Smooth muscle cell (in vitro differentiated cells): Measurements from ENCODE around the gene TMEM256. TPM values are rescaled to one million over a fixed set of nuclear protein-coding genes. Genes with fewer than 3 reads are reported as not detected.

Experiments used
- DNase-seq: peaks from one replicate; lab custom pipeline; 2025; ENCODE audit not compliant: unreplicated experiment; lab: John Stamatoyannopoulos, UW
- H2AFZ ChIP-seq: fragments of 200-600 bp; sonication (generic); 2 replicates; pipeline ENCODE4 v1.6.0; 2016; ENCODE audit warnings: antibody characterized with exemption, low read depth, mild to moderate bottlenecking
- H3F3A ChIP-seq: fragments of 200-600 bp; sonication (generic); 2 replicates; pipeline ENCODE4 v1.6.0; 2017; ENCODE audit warnings: antibody characterized with exemption, low read depth
- H3K27ac ChIP-seq: fragments of 200-600 bp; sonication (generic); 2 replicates; pipeline ENCODE4 v1.5.1; 2016; ENCODE audit warnings: low read depth, mild to moderate bottlenecking
- H3K27me3 ChIP-seq: fragments of 200-600 bp; sonication (generic); 2 replicates; pipeline ENCODE4 v1.6.1; 2016; ENCODE audit warnings: low read depth, mild to moderate bottlenecking
- H3K36me3 ChIP-seq: fragments of 200-600 bp; sonication (generic); 2 replicates; pipeline ENCODE4 v1.5.1; 2016; ENCODE audit warnings: low read depth
- H3K4me1 ChIP-seq: fragments of 200-600 bp; sonication (generic); 2 replicates; pipeline ENCODE4 v1.5.1; 2016; ENCODE audit warnings: low read depth
- H3K4me2 ChIP-seq: fragments of 200-600 bp; sonication (generic); 2 replicates; pipeline ENCODE4 v1.6.0; 2016; ENCODE audit warnings: mild to moderate bottlenecking
- H3K4me3 ChIP-seq: fragments of 200-600 bp; sonication (generic); 2 replicates; pipeline ENCODE4 v1.5.1; 2016; ENCODE audit warnings: mild to moderate bottlenecking
- H3K79me2 ChIP-seq: fragments of 200-600 bp; sonication (generic); 2 replicates; pipeline ENCODE4 v1.6.0; 2016; ENCODE audit warnings: low read depth, mild to moderate bottlenecking
- H3K9ac ChIP-seq: fragments of 200-600 bp; sonication (generic); 2 replicates; pipeline ENCODE4 v1.6.0; 2016; ENCODE audit warnings: low read depth
- H3K9me3 ChIP-seq: fragments of 200-600 bp; sonication (generic); replicated peaks from 2 replicates; pipeline ENCODE4 v1.5.1; 2016; ENCODE audit warnings: low read depth
- H4K20me1 ChIP-seq: fragments of 200-600 bp; sonication (generic); 2 replicates; pipeline ENCODE4 v1.6.0; 2016; ENCODE audit warnings: low read depth
- CTCF ChIP-seq: fragments of 200-600 bp; sonication (generic); IDR thresholded peaks from 2 replicates; pipeline ENCODE4 v1.5.1; 2017; ENCODE audit warnings: borderline replicate concordance, mild to moderate bottlenecking, antibody characterized with exemption; ENCODE audit not compliant: insufficient read depth, poor library complexity, severe bottlenecking
- WGBS: methylation state at CpG from one replicate; pipeline ENCODE4 v1.1.7; 2016; ENCODE audit warnings: low lambda C conversion rate; 5-methylcytosine and 5-hydroxymethylcytosine counted together
- polyA plus RNA-seq: library from polyadenylated mRNA; unstranded; fragments of >200 nt; fragmentation: Nextera tagmentation; extraction: Ambion mirVana; gene quantifications from 2 replicates; pipeline ENCODE4 v1.2.1, GENCODE V29; 2016
- total RNA-seq: library from RNA; depleted of rRNA; stranded (reverse); fragments of >200 nt; gene quantifications from 2 replicates; pipeline ENCODE4 v1.2.3, GENCODE V29; 2014

TMEM256 gene
- total and polyA plus RNA-seq, 2 experiments from 2014 or later: 87.9 to 133 TPM

DNA sequence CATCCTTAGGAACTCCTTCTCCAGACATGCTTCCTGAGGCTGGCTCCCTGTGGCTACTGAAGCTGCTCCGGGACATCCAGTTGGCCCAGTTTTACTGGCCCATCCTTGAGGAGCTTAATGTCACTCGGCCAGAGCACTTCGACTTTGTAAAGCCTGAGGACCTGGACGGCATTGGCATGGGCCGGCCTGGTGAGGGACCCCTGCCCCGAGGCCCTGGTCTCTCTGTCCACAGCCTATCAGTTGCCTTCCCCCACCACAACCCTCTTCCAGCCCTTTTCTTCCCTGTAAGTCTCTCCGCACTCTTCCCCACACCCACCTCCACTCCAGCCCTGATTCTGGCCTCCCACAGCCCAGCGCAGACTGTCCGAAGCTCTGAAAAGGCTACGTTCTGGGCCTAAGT lies 21.0 kb downstream of the TMEM256 start:
- no peaks in the 10 kb centered on the region for H3K79me2 ChIP-seq
- peaks cover 19% of the 10 kb centered on the region for H3K4me1 ChIP-seq
- peaks cover 22% of the 10 kb centered on the region for H3K27me3 ChIP-seq
- H2AFZ ChIP-seq: no peak overlapping the region
- DNase-seq: no peak
- peaks cover 6% of the 10 kb centered on the region for H3F3A ChIP-seq
- H3K9me3 ChIP-seq: no peaks in the 10 kb centered on the region
- no peak overlapping the region for H3K4me3 ChIP-seq
- no peaks in the 10 kb centered on the region for H3K36me3 ChIP-seq
- no peak overlapping the region for H3K4me2 ChIP-seq
- 89% methylated on average over 10 of the region's 10 CpGs for WGBS
- H3K9ac ChIP-seq: no peak overlapping the region
- H4K20me1 ChIP-seq: no peaks in the 10 kb centered on the region
- no peak for TF ChIP-seq CTCF
- no peak overlapping the region for H3K27ac ChIP-seq

GRCh38 chr17:7380855-7381683 lies 22.8 kb downstream of the TMEM256 start, which contains the start of gene TNK1:
Gene TNK1 (plus strand): TSS chr17:7381089. CDS start chr17:7382927, 1,838 bp downstream.
- no peak within 1 kb of the TSS for H3K27ac ChIP-seq
- peak within 1 kb of the TSS; percentile 65 for H3K4me3 ChIP-seq
- H2AFZ ChIP-seq: peak within 1 kb of the TSS; percentile 51
- H3K27me3 ChIP-seq: peaks cover 22% of the 10 kb centered on the region
- DNase-seq: no peak
- H3K79me2 ChIP-seq: no peaks in the 10 kb centered on the region
- no peaks in the 10 kb centered on the region for H3K36me3 ChIP-seq
- peaks cover 6% of the 10 kb centered on the region for H3F3A ChIP-seq
- peak within 1 kb of the TSS; percentile 95 for H3K4me2 ChIP-seq
- no peaks in the 10 kb centered on the region for H3K9me3 ChIP-seq
- no peaks in the 10 kb centered on the region for H4K20me1 ChIP-seq
- H3K9ac ChIP-seq: peak within 1 kb of the TSS; percentile 62
- TF ChIP-seq CTCF: no peak
- 8% methylated on average over 30 of the region's 52 CpGs for WGBS
- H3K4me1 ChIP-seq: peaks cover 19% of the 10 kb centered on the region

GRCh38 chr17:7380321-7380720 lies 23.6 kb downstream of the TMEM256 start:
- Histone ChIP-seq H3K9ac (peak overlapping the region; percentile 62), H3K27ac (no peak overlapping the region), H3K36me3 (no peaks in the 10 kb centered on the region), H3K27me3 (peaks cover 22% of the 10 kb centered on the region), H2AFZ (peak overlapping the region; percentile 51), H3K9me3 (no peaks in the 10 kb centered on the region), H4K20me1 (no peaks in the 10 kb centered on the region), H3K4me1 (peaks cover 19% of the 10 kb centered on the region), H3K79me2 (no peaks in the 10 kb centered on the region), H3K4me2 (peak overlapping the region; percentile 95), H3K4me3 (peak overlapping the region; percentile 65), H3F3A (no peaks in the 10 kb centered on the region)
- DNase-seq: no peak
- TF ChIP-seq CTCF: no peak
- WGBS: 50% methylated on average over 7 of the region's 7 CpGs
